NCI-H2227 treated with DMSO at 0.1 percent for 48 hours (cell line): ENCODE results near the gene CELA3A.
"Not testable (repeated sequence)": the region's sequence is repeated elsewhere in the genome, so short reads cannot be mapped to it uniquely, and the experiment has no call there.

Source experiments
- DNase-seq: peaks from one replicate; lab custom pipeline; 2025; lab: John Stamatoyannopoulos, UW

The CELA3A gene

DNA sequence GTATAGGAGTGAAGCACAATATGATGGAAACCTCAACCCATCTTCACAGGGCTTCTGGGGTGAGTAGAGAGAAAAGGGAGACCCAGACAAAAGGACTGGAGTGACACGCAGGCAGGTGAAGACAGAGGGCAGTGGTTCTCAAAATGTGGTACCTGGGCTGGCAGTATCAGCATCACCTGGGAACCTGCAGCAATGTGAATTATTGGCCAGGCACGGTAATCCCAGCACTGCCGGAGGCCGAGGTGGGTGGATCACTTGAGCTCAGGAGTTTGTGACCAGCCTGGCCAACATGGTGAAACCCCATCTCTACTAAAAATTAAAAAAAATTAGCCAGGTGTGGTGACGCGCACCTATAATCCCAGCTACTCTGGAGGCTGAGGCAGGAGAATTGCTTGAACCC lies 19.3 kb upstream of the CELA3A start:
- not testable (repeated sequence) for DNase-seq

DNA sequence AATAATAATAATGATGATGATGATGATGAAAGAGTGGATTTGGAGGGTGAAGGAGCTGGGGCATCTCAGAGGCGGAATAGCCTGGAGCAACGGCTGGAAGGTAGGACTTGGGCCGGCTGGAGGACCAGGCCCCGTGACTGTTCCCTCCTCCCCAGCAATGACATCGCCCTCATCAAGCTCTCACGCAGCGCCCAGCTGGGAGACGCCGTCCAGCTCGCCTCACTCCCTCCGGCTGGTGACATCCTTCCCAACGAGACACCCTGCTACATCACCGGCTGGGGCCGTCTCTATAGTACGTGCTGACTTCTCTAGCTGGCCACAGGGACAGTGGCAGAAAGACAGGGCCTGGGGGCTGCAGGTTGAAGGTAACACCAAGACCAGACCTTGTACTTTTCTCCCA lies 17.9 kb upstream of the CELA3A start:
- DNase-seq, result not testable (repeated sequence)

DNA sequence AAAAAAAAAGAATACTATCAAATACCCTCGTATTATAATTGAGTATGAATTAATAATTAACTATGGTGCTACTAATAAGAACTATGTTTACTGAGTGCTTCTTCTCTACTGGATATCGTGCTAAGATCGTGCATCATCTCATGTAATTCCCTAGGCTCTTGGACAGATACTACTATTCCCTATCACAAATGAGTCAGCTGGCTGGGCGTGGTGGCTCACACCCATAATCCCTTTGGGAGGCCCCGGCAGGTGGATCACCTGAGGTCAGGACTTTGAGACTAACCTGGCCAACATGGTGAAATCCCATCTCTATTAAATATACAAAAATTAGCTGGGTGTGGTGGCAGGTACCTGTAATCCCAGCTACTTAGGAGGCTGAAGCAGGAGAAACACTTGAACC lies 15.6 kb upstream of the CELA3A start:
- DNase-seq, result not testable (repeated sequence)

DNA sequence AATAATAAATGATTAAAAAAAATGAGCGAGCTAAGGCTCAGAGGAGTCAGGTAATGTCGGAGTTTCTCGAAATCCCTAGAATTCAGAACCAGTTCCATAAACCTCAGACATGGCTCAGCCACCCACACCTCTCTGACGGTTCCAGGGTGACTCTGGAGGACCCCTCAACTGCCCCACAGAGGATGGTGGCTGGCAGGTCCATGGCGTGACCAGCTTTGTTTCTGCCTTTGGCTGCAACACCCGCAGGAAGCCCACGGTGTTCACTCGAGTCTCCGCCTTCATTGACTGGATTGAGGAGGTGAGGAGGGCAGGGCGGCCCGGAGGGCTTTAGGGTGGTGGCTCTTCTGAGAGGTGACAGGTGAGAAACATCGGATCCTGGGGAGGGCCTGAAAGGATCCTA lies 15.1 kb upstream of the CELA3A start:
- DNase-seq, result not testable (repeated sequence)

DNA sequence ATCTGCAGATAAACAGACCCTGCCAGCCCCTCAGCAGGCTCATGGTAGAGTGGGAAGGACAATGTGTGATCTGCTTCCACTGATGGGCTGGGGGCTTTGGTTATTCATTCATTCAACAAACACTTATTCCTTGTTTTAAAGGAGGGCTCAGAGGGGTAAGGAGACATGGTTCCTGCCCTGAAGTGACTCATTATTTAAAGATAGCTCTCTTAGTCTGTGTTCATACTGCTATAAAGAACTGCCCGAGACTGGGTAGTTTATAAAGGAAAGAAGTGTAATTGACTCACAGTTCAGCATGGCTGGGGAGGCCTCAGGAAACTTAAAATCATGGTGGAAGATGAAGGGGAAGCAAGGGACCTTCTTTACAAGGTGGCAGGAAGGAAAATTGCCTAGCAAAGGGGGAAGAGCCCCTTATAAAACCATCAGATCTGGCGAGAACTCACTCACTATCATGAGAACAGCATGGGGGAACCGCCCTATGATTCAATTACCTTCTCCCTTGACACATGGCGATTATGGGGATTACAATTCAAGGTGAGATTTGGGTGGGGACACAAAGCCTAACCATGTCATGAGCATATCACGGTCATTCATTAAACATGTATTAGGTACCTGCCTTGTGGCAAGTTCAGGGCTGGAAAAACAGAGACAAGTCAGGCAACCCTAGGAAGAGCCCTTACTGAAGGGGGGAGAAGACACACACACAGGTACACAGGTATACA lies 11.6 kb upstream of the CELA3A start:
- not testable (repeated sequence) for DNase-seq

DNA sequence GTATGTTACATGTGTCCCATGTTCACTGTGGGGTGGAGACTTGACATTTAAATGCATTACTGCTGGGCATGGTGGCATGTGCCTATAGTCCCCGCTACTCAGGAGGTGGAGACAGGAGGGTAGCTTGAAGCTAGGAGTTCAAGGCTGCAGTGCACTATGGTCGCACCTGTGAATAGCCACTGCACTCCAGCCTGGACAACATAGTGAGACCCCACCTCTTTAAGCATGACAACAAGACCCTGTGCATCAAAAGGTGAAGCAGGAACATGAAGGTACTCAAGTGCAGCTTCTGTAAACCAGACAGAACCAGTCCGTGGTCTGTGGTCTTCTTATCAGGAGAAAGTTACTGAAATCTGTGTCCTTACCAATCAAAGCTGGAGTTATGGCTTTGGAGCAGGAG lies 9.3 kb upstream of the CELA3A start:
- DNase-seq, result not testable (repeated sequence)

DNA sequence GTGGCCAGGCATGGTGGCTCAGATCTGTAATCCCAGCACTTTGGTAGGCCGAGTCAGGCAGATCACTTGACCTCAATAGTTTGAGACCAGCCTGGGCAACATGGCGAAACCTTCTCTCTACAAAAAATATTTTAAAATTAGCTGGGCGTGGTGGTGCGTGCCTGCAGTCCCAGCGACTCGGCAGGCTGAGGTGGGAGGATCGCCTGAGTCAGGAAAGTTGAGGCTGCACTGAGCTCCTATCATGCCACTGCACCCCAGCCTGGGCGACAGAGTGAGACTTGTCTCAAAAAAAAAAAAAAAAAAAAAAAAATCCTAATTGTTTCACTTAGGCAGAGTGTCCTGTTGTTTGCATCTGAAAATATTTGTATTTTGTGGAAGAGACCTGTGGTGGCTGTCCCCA lies 6.7 kb upstream of the CELA3A start:
- not testable (repeated sequence) for DNase-seq

DNA sequence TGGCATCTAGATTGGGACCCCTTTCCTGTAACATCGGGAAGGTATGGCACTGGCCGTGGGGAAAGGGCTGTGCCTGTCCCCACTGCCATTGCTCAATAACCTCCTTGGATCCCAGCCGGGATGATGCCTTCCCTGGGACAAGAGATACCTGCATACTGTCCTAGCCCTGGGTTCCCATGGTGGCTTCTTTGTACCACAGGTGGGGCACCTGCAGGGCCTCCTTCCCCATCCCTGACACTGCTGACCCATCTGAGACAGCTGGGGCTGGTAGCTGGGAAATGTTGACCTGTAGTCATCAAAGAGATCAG lies 4.8 kb upstream of the CELA3A start:
- not testable (repeated sequence) for DNase-seq

DNA sequence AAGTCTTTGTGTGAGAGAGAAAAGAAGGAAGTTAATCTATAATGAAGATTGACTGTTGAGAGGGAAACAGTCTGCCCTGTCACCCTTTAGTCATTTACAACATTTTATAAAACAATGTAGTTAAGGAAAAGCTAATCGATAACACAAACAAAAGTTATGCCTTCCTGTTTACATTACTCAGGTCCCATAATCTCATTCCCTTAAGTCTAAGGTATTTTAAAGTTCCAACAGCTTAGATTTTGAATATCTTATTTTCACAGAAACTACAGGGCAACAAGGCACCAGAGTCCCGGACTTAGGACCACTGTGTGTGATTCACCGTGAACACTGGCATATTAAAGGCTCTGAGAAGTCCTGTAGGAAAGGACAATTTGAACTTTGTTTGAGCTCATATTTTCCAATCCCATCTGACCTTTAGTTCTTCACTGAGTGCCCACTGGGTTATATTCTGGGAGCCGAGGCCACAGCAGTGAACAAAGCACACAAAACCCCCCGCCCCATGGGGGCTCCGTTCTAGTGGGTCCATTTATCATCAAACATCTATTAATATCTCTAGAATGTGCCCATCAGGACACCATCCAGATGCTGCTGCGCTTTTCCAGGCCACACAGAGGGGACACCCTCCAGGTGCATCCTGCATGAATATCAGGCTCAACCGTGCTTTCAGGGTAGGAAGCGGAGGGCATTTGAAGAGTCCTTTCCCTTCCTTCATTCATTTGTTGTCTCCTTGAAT lies 3.4 kb upstream of the CELA3A start:
- DNase-seq, result not testable (repeated sequence)

DNA sequence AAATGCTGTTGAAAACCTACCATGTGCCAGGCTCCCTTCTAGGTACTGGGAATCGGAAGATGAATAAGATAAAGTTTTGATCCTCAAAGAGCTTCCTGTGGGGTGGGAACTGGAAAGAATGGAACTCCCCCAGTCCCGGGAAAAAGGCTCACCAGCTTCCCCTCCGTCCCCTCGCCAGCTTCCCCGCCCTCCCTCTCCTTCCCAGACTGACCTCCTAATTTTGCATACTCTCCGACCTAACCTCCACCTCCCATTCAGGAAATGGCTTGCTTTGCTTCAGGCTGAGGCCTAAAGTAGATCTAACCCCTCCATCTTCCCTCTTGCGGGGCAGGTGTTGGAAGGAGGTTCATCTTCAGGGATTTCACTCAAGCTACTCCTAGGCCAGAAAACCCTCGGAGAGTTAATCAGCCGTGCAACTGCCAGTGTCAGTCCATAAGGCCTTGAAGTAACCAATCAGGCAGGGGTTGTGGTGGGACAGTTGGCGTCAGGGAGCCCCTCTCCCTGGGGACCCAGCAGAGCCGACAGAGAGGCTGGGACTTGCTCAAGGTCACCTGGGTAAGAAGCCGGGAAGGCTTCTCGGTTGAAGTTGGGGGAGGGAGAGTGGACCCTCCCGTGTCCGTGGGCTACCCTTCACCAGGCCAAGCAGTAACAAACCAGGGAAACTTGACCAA lies 2.7 kb upstream of the CELA3A start:
- not testable (repeated sequence) for DNase-seq

DNA sequence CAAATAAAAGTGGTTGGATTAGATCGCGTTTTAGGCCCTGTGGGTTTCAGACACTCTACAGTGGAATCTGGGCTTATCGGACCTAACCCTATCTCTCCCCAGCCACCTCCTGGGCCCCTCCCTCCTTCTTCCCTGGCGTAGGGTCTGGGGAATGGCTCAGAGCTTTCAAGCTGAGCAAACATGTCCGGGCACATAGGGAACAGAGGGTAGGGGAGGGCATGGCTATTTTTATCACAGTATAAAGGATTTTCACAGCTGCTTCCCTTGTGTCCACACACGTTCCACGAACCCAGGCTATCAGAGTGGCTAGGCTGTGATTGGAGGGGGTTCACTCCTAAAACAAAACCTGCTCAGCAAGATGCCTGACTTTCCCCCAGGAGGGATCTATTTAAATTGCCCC lies 1.8 kb upstream of the CELA3A start:
- not testable (repeated sequence) for DNase-seq

DNA sequence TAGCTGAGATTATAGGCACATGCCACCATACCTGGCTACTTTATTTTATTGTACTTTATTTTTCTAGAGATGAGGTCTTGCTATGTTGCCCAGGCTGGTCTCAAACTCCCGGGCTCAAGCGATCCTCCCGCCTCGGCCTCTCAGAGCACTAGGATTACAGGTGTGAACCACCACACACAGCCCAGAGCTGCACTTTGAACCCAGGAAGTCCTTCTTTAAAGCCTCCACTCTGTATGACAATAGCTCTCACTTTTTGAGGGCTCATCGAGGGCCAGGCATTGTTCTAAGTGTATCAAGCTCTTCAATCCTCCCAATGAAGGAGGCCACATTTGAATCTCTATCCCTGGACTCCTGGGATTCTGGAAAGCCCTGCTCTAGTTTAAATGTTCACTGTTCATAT lies 1.0 kb downstream of the CELA3A start:
- DNase-seq, result not testable (repeated sequence)

DNA sequence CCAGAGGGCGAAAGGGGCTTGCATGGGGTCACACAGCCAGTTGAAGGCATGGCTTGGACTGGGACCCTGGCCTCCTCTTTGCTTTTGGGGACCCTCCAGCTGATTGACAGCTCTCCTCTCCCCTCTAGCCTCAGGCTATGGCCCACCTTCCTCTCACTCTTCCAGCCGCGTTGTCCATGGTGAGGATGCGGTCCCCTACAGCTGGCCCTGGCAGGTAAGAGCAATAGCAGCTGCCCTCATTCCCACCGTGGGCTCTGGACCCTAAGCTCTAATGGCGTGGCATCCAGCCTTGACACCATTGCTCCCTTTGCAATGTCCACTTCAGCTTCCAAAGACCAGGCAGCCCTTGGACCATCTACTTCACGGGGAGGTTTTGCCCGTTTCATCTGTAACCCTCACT lies 1.4 kb downstream of the CELA3A start:
- DNase-seq, result not testable (repeated sequence)

DNA sequence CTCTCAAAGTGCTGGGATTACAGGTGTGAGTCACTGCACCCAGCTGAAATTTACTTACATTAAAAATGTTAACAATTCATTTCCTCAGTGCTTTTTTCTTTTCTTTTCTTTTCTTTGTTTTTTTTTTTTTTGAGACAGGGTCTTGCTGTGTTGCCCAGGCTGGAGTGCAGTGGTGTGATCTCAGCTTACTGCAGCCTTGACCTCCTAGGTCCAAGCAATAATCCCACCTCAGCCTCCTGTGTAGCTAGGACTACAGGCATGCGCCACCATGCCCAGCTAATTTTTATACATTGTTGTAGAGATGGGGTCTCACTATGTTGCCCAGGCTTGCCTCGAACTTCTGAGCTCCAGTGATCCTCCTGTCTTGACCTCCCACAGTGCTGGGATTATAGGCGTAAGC lies 2.5 kb downstream of the CELA3A start:
- not testable (repeated sequence) for DNase-seq

DNA sequence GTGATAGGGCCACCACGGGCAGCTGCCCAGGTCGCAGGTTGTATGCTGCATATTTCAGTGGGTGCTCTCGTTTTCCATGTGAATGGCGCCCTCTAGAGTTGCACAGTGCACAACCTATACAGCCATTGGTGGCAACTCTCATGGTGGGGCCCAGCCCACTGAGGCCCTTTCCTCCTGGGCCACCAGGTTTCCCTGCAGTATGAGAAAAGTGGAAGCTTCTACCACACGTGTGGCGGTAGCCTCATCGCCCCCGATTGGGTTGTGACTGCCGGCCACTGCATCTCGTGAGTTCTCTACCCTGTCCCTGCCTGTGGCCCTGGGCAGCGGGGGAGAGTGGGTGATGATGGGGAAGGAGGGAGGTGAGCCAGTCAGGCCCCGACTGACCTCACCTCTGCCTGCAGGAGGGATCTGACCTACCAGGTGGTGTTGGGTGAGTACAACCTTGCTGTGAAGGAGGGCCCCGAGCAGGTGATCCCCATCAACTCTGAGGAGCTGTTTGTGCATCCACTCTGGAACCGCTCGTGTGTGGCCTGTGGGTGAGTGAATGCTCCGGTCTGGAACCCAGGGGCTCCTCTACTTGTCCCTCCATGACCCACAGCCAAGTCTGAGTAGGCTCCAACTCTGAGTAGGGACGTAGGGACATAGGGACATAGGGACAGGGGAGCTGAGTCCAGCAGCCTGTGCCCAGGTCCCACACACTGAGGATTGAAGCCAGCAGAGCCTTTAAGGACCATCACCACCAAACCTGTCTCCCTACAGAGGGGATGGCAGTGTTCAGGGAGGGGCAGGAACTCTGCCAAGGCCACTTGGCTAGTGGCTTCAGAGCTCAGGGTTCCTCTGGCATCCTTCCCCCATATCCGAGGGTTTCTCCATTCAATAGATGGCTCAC lies 4.0 kb downstream of the CELA3A start:
- not testable (repeated sequence) for DNase-seq

DNA sequence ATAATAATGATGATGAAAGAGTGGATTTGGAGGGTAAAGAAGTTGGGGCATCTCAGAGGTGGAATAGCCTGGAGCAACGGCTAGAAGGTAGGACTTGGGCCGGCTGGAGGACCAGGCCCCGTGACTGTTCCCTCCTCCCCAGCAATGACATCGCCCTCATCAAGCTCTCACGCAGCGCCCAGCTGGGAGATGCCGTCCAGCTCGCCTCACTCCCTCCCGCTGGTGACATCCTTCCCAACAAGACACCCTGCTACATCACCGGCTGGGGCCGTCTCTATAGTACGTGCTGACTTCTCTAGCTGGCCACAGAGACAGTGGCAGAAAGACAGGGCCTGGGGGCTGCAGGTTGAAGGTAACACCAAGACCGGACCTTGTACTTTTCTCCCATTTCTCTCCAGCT lies 5.3 kb downstream of the CELA3A start:
- DNase-seq, result not testable (repeated sequence)

DNA sequence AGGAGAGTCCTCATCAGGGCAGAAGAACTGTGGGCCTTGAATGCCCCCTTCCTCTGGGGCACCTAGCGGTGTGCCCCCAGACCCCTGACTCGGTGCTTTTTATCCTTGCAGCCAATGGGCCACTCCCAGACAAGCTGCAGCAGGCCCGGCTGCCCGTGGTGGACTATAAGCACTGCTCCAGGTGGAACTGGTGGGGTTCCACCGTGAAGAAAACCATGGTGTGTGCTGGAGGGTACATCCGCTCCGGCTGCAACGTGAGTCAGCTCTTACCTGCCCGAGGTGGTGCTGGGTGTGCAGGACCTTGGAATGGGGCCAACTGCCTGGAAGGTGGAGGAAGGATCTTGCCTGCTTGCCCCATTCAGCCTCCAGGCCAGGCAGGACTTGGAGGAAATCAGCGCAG lies 5.8 kb downstream of the CELA3A start:
- DNase-seq, result not testable (repeated sequence)

DNA sequence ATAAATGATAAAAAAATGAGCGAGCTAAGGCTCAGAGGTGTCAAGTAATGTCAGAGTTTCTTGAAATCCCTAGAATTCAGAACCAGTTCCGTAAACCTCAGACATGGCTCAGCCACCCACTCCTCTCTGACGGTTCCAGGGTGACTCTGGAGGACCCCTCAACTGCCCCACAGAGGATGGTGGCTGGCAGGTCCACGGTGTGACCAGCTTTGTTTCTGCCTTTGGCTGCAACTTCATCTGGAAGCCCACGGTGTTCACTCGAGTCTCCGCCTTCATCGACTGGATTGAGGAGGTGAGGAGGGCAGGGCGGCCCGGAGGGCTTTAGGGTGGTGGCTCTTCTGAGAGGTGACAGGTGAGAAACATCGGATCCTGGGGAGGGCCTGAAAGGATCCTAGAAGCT lies 8.1 kb downstream of the CELA3A start:
- DNase-seq, result not testable (repeated sequence)

DNA sequence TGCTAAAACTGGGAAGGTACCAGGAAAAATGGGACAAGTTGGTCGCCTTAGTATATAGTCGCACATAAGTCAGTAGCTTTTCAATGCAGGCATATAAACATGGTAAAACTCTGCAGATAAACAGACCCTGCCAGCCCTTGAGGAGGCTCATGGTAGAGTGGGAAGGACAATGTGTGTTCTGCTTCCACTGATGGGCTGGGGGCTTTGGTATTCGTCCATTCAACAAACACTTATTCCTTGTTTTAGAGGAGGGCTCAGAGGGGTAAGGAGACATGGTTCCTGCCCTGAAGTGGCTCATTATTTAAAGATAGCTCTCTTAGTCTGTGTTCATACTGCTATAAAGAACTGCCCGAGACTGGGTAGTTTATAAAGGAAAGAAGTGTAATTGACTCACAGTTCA lies 11.3 kb downstream of the CELA3A start:
- DNase-seq, result not testable (repeated sequence)

DNA sequence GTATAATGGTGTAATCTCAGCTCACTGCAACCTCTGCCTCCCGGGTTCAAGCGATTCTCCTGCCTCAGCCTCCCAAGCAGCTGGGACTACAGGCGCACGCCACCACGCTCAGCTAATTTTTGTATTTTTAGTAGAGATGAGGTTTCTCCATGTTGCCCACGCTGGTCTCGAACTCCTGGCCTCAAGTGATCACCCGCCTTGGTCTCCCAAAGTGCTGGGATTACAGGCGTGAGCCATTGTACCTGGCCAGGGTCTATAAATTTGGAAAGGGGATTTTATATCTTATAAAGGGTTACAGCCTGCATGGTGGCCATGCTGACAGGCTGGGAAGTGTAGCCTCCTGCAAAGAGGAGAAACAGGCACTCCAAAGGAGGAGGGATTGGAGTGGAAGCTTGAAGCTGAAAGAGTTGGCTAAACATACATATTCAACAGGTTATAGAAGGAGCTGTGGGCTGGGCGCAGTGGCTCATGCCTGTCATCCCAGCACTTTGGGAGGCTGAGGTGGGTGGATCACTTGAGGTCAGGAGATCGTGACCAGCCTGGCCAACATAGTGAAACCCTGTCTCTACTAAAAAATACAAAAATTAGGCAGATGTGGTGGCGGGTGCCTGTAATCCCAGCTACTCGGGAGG lies 13.2 kb downstream of the CELA3A start:
- not testable (repeated sequence) for DNase-seq
